Measurements from ENCODE around the gene GLIPR2.
"Not testable (repeated sequence)": the region's sequence is repeated elsewhere in the genome, so short reads cannot be mapped to it uniquely, and the experiment has no call there.

Gene GLIPR2

GRCh38 chr9:36121971-36122370, 14.6 kb upstream of the GLIPR2 start:
- no peak for DNase-seq (ENCODE audit: low read depth, low spot score)

- DNase-seq (ENCODE audit: low read depth, low spot score), result no peak
Observed at GRCh38 chr9:36123515-36123914, 13.0 kb upstream of the GLIPR2 start.

- DNase-seq (ENCODE audit: low read depth, low spot score), result no peak
Observed at GRCh38 chr9:36125062-36125855, 11.3 kb upstream of the GLIPR2 start.

- DNase-seq (ENCODE audit: low read depth, low spot score), result no peak
Observed at GRCh38 chr9:36126016-36126730, 10.4 kb upstream of the GLIPR2 start.

GRCh38 chr9:36127652-36128244, 8.8 kb upstream of the GLIPR2 start:
- DNase-seq (ENCODE audit: low read depth, low spot score), result no peak

- DNase-seq (ENCODE audit: low read depth, low spot score), result no peak
Observed at GRCh38 chr9:36128349-36128748, 8.2 kb upstream of the GLIPR2 start.

GRCh38 chr9:36129139-36129538, 7.4 kb upstream of the GLIPR2 start:
- no peak for DNase-seq (ENCODE audit: low read depth, low spot score)

GRCh38 chr9:36131666-36132065, 4.9 kb upstream of the GLIPR2 start:
- DNase-seq (ENCODE audit: low read depth, low spot score), result not testable (repeated sequence)

- DNase-seq (ENCODE audit: low read depth, low spot score), result no peak
Observed at GRCh38 chr9:36132086-36132485, 4.4 kb upstream of the GLIPR2 start.

GRCh38 chr9:36134761-36135505, 1.6 kb upstream of the GLIPR2 start:
- DNase-seq (ENCODE audit: low read depth, low spot score), result peak; percentile 77

- peak; percentile 61 for DNase-seq (ENCODE audit: low read depth, low spot score)
Observed at GRCh38 chr9:36135741-36136271, 727 bp upstream of the GLIPR2 start.

- DNase-seq (ENCODE audit: low read depth, low spot score), result peak; percentile 54
Observed at GRCh38 chr9:36136894-36137391, 410 bp downstream of the GLIPR2 start.

GRCh38 chr9:36137392-36138004, 965 bp downstream of the GLIPR2 start:
- peak; percentile 82 for DNase-seq (ENCODE audit: low read depth, low spot score)

- DNase-seq (ENCODE audit: low read depth, low spot score), result no peak
Observed at GRCh38 chr9:36138496-36138895, 2.0 kb downstream of the GLIPR2 start.

GRCh38 chr9:36138901-36139300, 2.4 kb downstream of the GLIPR2 start:
- DNase-seq (ENCODE audit: low read depth, low spot score), result no peak

- DNase-seq (ENCODE audit: low read depth, low spot score), result no peak
Observed at GRCh38 chr9:36140086-36141084, 3.9 kb downstream of the GLIPR2 start.

GRCh38 chr9:36141288-36141687, 4.8 kb downstream of the GLIPR2 start:
- DNase-seq (ENCODE audit: low read depth, low spot score), result peak; percentile 47

- no peak for DNase-seq (ENCODE audit: low read depth, low spot score)
Observed at GRCh38 chr9:36141761-36142160, 5.2 kb downstream of the GLIPR2 start.

GRCh38 chr9:36142510-36143244, 6.1 kb downstream of the GLIPR2 start:
- DNase-seq (ENCODE audit: low read depth, low spot score), result no peak
